NCI-H748 treated with DMSO at 0.1 percent for 48 hours (cell line): ENCODE measurements around the gene PRKAR1A.
A peak's percentile ranks its signal among the peaks of the same experiment; 100 is the strongest.
"Not testable (repeated sequence)": the region's sequence is repeated elsewhere in the genome, so short reads cannot be mapped to it uniquely, and the experiment has no call there.

Experiments used
- DNase-seq: peaks from one replicate; lab custom pipeline; 2025; lab: John Stamatoyannopoulos, UW

The PRKAR1A gene

DNA sequence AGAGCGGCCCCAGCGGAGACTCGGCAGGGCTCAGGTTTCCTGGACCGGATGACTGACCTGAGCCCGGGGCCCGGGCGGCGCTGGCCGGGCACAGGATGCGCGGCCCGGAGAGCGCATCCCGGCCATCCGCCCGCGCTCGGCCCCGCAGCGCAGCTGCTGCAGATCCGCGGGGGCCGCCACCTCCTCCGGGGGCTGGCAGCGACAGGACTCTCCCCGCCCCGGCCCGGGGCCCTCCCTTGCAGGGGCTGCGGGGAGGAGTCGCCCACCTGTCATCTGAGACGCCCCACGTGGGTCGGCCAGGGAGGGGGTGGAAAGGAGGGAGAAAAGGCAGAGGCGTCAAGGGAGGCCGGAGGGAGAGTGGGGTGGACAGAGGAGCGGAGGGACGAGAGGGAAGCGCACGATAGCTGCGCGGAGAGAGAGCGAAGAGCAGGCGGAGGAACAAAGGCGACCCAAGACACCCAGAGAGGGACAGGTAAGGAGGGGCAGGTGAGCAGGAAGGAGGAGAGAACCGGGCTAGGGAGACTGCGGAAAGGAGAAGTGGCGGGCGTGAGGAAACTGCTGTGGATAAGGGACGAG, 471 bp upstream of the PRKAR1A start:
- DNase-seq: peak; percentile 90

GRCh38 chr17:68512960-68513474, 787 bp downstream of the PRKAR1A start:
- DNase-seq: no peak

- no peak for DNase-seq
Observed at GRCh38 chr17:68513932-68514331, 1.7 kb downstream of the PRKAR1A start.

GRCh38 chr17:68514831-68515635, 2.8 kb downstream of the PRKAR1A start:
- DNase-seq: no peak

DNA sequence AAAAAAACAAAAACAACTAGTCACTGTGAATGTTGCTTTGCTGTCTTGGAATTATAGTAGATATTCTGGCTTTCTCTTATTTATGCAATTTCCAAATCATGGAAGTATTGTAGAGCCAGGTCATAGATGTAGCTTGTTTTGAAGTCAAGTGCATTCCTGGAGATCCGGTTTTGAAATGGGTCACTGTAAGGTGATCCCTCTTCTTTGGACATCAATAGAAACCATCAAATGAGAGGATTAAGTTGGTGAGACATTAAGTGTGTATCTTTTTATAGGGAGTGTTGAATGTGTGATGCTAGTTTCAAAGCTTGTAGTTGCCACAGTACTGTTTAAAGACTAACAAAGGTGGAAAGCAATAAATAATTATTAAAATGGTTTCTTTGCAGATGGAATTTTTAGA, 4.5 kb downstream of the PRKAR1A start:
- DNase-seq: no peak

DNA sequence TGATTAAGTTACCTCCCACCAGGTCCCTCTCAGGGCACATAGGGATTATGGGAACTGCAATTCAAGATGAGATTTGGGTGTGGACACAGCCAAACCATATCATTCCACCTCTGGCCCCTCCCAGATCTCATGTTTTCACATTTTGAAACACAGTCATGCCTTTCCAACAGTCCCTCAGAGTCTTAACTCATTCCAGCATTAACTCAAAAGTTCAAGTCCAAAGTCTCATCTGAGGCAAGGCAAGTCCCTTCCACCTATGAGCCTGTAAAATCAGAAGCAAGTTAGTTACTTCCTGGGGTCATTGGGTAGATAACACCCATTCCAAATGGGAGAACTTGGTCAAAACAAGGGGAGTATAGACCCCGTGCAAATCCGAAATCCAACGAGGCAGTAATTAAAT, 5.4 kb downstream of the PRKAR1A start:
- DNase-seq: not testable (repeated sequence)

GRCh38 chr17:68518063-68518815, 6.0 kb downstream of the PRKAR1A start:
- DNase-seq: no peak

DNA sequence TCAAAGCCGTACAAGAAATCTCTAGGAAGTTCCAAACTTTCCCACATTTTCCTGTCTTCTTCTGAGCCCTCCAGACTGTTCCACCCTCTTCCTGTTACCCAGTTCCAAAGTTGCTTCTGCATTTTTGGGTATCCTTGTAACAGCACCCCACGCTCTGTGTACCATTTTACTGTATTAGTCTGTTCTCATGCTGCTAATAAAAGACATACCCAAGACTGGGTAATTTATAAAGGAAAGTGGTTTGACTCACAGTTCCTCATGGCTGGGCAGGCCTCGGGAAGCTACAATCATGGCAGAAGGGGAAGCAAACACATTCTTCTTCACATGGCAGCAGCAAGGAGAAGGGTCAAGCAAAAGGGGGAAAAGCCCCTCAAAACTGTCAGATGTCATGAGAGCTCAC, 6.8 kb downstream of the PRKAR1A start:
- not testable (repeated sequence) for DNase-seq

DNA sequence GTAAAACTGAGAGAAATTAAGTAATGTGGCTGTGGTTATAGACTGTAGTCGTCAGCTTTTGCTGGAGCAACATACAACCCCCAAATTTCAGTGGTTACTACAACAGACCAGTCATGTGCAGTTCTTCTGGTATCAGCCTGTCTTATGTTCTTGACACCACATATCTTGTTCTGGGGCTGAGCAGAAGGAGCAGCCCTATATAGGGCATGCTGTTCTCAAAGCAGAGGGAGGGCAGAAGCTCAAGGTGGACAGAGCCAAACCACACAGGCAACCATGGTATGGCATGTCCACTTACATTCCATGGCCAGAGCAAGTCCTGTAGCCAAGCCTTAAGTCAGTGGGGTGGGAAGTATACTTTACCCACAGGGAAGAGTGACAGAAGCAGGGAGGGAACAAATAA, 7.7 kb downstream of the PRKAR1A start:
- DNase-seq: no peak

DNA sequence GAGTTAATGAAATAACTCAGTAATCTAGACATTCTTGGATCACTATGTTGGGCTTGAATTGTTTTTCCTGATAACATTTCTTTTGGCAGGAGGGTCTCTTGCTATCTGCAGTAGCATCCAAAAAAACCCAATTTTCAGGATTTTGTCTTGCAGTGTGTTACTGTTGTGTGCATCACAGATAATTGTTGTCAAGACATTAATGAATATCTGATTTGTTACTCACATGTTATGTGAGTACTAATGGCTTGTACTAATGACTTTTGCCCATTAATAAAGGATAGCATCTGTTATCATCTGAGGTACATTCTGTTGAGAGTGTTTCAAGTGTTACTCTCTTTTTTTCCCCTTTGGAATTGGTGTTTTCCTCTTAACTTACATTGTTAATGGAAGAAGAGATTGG, 10.0 kb downstream of the PRKAR1A start:
- no peak for DNase-seq

- DNase-seq: no peak
Observed at GRCh38 chr17:68526548-68526947, 14.3 kb downstream of the PRKAR1A start.

DNA sequence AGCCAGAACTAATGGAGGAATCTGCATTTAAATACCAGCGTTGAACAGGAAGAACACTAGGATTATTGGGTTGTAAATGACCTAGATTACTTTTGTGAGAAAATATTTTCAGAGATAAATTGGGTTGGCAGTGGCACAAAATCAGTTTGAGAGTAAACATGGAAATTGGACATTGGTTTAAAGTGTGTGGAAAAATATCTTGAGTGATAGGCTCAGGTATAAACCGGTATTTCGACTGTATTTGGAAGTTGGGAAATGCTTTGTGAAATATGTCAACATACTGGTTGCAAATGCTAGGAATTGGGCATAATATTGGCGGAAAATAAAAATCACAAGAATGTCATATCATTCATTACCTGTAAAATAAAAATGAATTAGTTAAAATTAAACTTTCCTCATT, 15.1 kb downstream of the PRKAR1A start:
- DNase-seq: no peak

DNA sequence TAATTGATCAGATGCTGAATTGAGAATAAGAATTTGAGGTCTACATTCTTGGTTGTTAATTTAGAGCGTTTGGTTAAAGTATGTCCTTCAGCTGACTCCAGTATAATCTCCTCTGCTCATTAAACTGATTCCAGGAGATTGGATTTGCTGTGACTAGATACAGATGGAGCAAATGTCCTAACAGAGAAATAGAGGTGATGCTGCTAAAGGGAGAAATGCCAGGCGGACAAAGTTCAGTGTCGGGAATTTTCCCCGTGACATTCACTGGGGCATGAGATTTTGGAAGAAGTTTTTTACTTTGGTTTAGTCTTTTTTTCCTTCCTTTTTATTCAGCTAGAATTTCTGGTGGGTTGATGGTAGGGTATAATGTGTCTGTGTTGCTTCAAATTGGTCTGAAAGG, 19.0 kb downstream of the PRKAR1A start:
- DNase-seq: no peak

GRCh38 chr17:68532826-68533225, 20.6 kb downstream of the PRKAR1A start:
- no peak for DNase-seq

DNA sequence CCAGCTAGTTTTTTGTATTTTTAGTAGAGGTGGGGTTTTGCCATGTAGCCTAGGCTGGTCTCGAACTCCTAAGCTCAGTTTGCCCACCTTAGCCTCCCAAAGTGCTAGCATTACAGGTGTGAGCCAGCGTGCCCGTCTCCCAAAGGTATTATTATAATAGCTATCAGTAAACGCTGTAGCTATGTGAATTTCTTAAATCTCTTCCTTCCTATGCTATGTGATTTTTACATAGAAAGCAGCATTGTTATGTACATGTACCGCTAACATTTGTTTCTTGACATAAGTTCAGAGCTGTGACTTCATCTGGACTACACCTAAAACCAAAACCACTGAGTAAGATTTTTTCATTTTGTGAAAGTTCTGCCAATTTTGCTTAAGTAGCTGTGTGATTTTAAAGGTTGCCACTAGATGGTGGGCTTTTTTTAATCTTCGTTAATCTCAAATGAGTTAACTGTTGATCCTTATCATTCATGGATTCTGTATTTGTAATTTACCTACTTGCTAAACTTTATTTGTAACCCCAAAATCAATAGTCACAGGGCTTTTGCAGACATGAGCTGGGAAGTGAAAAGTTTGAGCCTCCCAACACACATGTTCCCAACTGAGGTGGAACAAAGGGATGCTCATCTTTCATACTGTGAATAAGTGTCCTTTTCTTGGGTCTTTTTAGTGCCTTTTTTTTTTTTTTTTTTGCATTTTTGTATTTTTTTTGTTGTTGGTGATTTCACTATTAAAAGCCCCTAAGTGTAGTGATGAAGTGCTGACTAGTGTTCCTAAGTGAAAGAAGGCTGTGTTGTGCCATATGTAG, 21.9 kb downstream of the PRKAR1A start:
- DNase-seq: no peak

DNA sequence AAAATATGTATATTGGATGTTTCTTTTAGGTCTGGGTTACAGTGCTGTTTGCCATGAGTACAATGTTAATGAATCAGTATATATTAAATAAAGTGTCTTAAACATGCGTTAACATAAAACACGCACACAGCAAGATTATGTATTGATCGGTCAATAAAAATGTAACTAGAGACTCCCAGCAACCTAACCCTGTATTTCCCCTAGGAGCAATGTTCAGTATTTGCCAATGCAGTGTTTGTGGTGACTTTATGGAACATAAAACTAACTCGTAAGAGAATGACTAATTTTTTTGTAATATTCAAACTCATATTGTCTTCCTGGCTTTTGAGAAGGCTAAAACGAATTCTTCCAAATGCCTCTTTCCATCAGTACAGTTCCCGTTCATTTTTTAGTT, 22.5 kb downstream of the PRKAR1A start:
- no peak for DNase-seq

DNA sequence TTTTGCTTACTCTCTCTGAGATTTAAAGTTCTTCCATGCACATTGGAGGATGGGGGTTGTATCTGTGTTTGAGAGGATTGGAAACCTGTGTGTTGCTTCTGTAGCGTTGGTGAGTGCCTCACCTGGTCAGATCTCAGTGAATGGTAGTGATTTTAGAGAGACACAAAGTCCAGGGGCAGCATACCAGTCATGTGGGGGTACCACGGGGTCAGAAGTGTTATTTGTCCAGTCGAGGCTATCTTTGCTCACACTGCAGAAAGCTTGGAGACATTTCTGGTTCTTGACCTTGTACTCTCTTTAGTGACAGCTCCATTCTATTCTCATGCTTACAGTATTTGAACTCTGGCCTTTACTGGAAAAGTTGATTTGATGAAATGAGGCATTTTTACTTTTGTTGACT, 23.7 kb downstream of the PRKAR1A start:
- DNase-seq: no peak

- no peak for DNase-seq
Observed at GRCh38 chr17:68539548-68540467, 27.6 kb downstream of the PRKAR1A start.

DNA sequence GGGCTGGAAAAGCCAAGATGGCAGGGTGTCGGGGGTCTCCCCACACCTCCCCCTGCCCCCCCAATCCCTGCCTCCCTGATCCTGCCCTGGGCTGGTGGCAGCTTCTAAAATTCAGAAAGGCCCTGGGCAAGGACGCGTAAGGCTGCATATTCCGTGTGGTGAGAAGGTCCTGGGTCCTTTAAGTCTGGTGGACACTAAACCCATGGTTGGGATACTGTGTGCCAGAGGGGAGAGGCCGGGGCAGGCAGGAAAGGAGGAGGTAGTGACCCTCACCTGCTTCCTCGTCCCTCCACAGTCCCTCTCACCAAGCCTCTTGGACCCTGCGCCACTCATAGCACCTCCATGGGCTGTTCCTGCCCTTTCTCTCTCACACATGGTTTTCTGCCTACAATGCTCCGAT, 28.8 kb downstream of the PRKAR1A start:
- no peak for DNase-seq

DNA sequence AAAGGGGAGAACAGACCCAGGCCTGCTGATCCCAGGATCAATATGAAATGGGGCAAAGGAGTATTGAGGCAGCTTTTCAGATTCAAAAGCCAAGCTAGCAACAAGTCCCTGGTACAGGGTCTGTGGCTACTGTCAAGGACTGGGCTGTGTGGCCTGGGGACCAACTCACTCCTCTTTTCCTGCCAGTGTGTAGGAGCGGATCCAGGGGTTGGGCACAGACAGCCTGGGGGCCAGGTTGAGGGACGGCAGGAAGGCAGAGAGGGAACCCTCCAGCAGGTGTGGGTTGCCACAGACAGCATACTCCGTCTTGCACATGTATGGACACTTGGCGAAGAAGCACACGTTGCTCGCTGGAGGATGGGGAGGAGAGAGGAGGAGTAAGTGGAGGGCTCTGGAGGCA, 29.6 kb downstream of the PRKAR1A start:
- no peak for DNase-seq
